Neural cell (in vitro differentiated cells): ENCODE measurements around the gene LY6G6D.

Experiments
- CTCF ChIP-seq: fragments of 450-650 bp; IDR thresholded peaks from 2 replicates; pipeline ENCODE4 v1.5.1; 2014; ENCODE audit warnings: antibody characterized with exemption, mild to moderate bottlenecking, moderate library complexity; ENCODE audit not compliant: poor library complexity, severe bottlenecking
- EZH2 ChIP-seq: fragments of 200-600, 300-800 bp; shearing (Covaris generic), sonication (generic); IDR thresholded peaks from 2 replicates; pipeline ENCODE4 v1.6.1; 2014; ENCODE audit warnings: antibody characterized with exemption, low read length, borderline replicate concordance, mild to moderate bottlenecking; ENCODE audit not compliant: insufficient read depth, poor library complexity, severe bottlenecking

- no peak for TF ChIP-seq CTCF
- no peak for TF ChIP-seq EZH2
These were observed 38.2 kb upstream of the LY6G6D start for GRCh38 chr6:31676904-31677303.
